Osteoblast (primary cell): ENCODE measurements around the gene CBY1. TPM values are rescaled to one million over a fixed set of nuclear protein-coding genes. Genes with fewer than 3 reads are reported as not detected.
A peak's percentile ranks its signal among the peaks of the same experiment; 100 is the strongest.

Experiments
- DNase-seq: peaks from one replicate; pipeline ENCODE4 v3.0.0; 2011; ENCODE audit warnings: low spot score, mixed read lengths; ENCODE audit not compliant: insufficient read length; ENCODE audit errors: missing footprints
- H2AFZ ChIP-seq: 2 replicates; pipeline ENCODE4 v1.6.0; 2011; ENCODE audit warnings: mild to moderate bottlenecking, low read length
- H3K27ac ChIP-seq: 2 replicates; pipeline ENCODE4 v1.5.1; 2011; ENCODE audit warnings: mild to moderate bottlenecking, low read depth, low read length, moderate library complexity
- H3K27me3 ChIP-seq: 2 replicates; pipeline ENCODE4 v1.6.0; 2012; ENCODE audit warnings: mild to moderate bottlenecking, control low read depth, inconsistent platforms, low read length, moderate library complexity; ENCODE audit not compliant: insufficient read depth
- H3K36me3 ChIP-seq: 2 replicates; pipeline ENCODE4 v1.5.1; 2011; ENCODE audit warnings: mild to moderate bottlenecking, low read length, control low read depth, moderate library complexity; ENCODE audit not compliant: insufficient read depth
- H3K4me1 ChIP-seq: 2 replicates; pipeline ENCODE4 v1.5.1; 2011; ENCODE audit warnings: mild to moderate bottlenecking, low read length, control low read depth, moderate library complexity; ENCODE audit not compliant: insufficient read depth
- H3K4me2 ChIP-seq: 2 replicates; pipeline ENCODE4 v1.6.0; 2011; ENCODE audit warnings: mild to moderate bottlenecking, low read length; ENCODE audit not compliant: insufficient read depth
- H3K4me3 ChIP-seq: fragments of 200-600 bp; sonication (generic); 3 replicates; pipeline ENCODE4 v1.5.1; 2012; ENCODE audit warnings: mild to moderate bottlenecking, low read length, inconsistent platforms; ENCODE audit not compliant: insufficient read depth
- H3K79me2 ChIP-seq: 2 replicates; pipeline ENCODE4 v1.6.0; 2012; ENCODE audit warnings: mild to moderate bottlenecking, low read length, control low read depth, inconsistent platforms; ENCODE audit not compliant: insufficient read depth
- H3K9me3 ChIP-seq: 2 replicates; pipeline ENCODE4 v1.5.1; 2011; ENCODE audit warnings: low read depth, low read length, control low read depth
- H4K20me1 ChIP-seq: 2 replicates; pipeline ENCODE4 v1.6.0; 2012; ENCODE audit warnings: mild to moderate bottlenecking, low read length, control low read depth; ENCODE audit not compliant: insufficient read depth
- CTCF ChIP-seq: IDR thresholded peaks from 2 replicates; pipeline ENCODE4 v1.5.1; 2011; ENCODE audit warnings: mild to moderate bottlenecking, low read depth, low read length, moderate library complexity; ENCODE audit errors: extremely low read depth
- total RNA-seq: library from RNA; depleted of rRNA; stranded (reverse); fragments of >200 nt; gene quantifications from 2 replicates; pipeline ENCODE4 v1.2.3, GENCODE V29; 2012

The CBY1 gene
- total RNA-seq, 1 donor: 13.8 TPM

- H3K27me3 ChIP-seq: no peaks in the 10 kb centered on the region
- peak; percentile 99 for DNase-seq
- H3K9me3 ChIP-seq: no peaks in the 10 kb centered on the region
- peak within 1 kb of the TSS; percentile 100 for H3K4me3 ChIP-seq
- H3K36me3 ChIP-seq: peaks cover 35% of the 10 kb centered on the region
- peak within 1 kb of the TSS; percentile 72 for H3K27ac ChIP-seq
- TF ChIP-seq CTCF: peak; percentile 74
- peaks cover 13% of the 10 kb centered on the region for H3K4me1 ChIP-seq
- H3K79me2 ChIP-seq: peaks cover 23% of the 10 kb centered on the region
- peak within 1 kb of the TSS; percentile 99 for H2AFZ ChIP-seq
- H3K4me2 ChIP-seq: peak within 1 kb of the TSS; percentile 99
- peaks cover 9% of the 10 kb centered on the region for H4K20me1 ChIP-seq
Measured at GRCh38 chr22:38681582-38682335, 25.3 kb downstream of the CBY1 start, which contains the start of gene TOMM22. Gene TOMM22, plus strand, starts transcription at chr22:38681957. Its CDS starts 22 bp downstream, at chr22:38681979.

DNA sequence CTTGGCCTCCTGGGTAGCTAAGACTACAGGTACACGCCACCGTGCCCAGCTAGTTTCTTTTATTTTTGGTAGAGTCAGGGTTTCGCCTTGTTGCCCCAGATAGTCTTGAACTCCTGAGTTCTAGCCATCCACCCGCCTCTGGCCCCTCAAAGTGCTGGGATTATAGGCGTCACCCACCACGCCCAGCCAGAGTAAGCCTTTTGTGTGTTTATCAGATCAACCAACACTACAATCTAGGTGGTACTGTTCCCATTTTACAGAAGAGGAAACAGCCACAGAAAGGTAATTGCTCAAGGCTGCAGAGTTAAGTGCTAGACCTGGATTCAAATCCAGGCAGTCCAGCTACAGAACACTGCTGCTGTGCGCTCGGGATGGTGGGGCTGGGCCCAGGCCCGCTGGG lies 28.5 kb downstream of the CBY1 start:
- Histone ChIP-seq H3K36me3 (peaks cover 57% of the 10 kb centered on the region), H3K4me2 (no peak overlapping the region)
- TF ChIP-seq CTCF: no peak

GRCh38 chr22:38685761-38686160 lies 29.3 kb downstream of the CBY1 start:
- DNase-seq: no peak
- Histone ChIP-seq H3K4me1 (peaks cover 10% of the 10 kb centered on the region), H3K4me2 (no peak overlapping the region), H3K27me3 (no peaks in the 10 kb centered on the region), H4K20me1 (peaks cover 9% of the 10 kb centered on the region), H3K79me2 (peaks cover 46% of the 10 kb centered on the region), H3K4me3 (no peak overlapping the region), H3K9me3 (no peaks in the 10 kb centered on the region), H3K36me3 (peaks cover 57% of the 10 kb centered on the region), H3K27ac (no peak overlapping the region), H2AFZ (no peak overlapping the region)
- TF ChIP-seq CTCF: no peak

More for the DNA sequence above, 28.5 kb downstream of the CBY1 start:
- no peak overlapping the region for H3K27ac ChIP-seq
- H3K4me1 ChIP-seq: peaks cover 10% of the 10 kb centered on the region
- H3K9me3 ChIP-seq: no peaks in the 10 kb centered on the region
- DNase-seq: no peak
- no peaks in the 10 kb centered on the region for H3K27me3 ChIP-seq
- H3K79me2 ChIP-seq: peaks cover 37% of the 10 kb centered on the region
- H3K4me3 ChIP-seq: no peak overlapping the region
- H2AFZ ChIP-seq: no peak overlapping the region
- H4K20me1 ChIP-seq: peaks cover 9% of the 10 kb centered on the region

GRCh38 chr22:38689651-38690050 lies 33.2 kb downstream of the CBY1 start:
- H3K27ac ChIP-seq: no peak overlapping the region
- no peak overlapping the region for H3K4me2 ChIP-seq
- H3K9me3 ChIP-seq: no peaks in the 10 kb centered on the region
- H3K36me3 ChIP-seq: peaks cover 46% of the 10 kb centered on the region
- H3K27me3 ChIP-seq: no peaks in the 10 kb centered on the region
- H2AFZ ChIP-seq: no peak overlapping the region
- no peak for DNase-seq
- H3K79me2 ChIP-seq: peaks cover 65% of the 10 kb centered on the region
- H3K4me1 ChIP-seq: no peaks in the 10 kb centered on the region
- H4K20me1 ChIP-seq: peaks cover 15% of the 10 kb centered on the region
- TF ChIP-seq CTCF: no peak
- H3K4me3 ChIP-seq: no peak overlapping the region
